HG02884 (cell line): ENCODE measurements around the gene ANO4.
"Not testable (repeated sequence)": the region's sequence is repeated elsewhere in the genome, so short reads cannot be mapped to it uniquely, and the experiment has no call there.

ENCODE experiments used
- ATAC-seq: cut with Tn5 transposase; IDR thresholded peaks from one replicate; pipeline ENCODE4 v1.9.1; 2021; ENCODE audit warnings: mild to moderate bottlenecking, moderate library complexity; ENCODE audit not compliant: unreplicated experiment

ANO4 gene

DNA sequence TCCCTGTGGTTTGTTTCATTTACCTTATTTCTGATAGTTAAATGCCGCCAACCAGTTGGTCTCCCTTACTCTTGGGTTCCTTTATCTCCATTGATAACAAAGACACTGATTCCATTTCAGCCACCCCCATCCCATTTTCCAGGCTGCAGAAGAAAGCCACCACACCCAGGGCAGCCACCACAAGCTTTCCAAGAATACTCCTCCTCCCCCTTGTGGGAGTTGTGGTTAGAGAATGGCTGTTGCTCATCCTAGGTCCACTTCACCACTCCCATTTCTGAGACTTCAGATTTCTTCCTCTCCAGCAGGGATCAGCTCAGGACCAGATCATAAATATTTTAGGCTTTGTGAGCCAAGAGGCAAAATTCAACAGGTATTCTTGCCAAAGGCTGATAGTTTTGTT is 73.9 kb downstream of the ANO4 start:
- ATAC-seq = no peak

DNA sequence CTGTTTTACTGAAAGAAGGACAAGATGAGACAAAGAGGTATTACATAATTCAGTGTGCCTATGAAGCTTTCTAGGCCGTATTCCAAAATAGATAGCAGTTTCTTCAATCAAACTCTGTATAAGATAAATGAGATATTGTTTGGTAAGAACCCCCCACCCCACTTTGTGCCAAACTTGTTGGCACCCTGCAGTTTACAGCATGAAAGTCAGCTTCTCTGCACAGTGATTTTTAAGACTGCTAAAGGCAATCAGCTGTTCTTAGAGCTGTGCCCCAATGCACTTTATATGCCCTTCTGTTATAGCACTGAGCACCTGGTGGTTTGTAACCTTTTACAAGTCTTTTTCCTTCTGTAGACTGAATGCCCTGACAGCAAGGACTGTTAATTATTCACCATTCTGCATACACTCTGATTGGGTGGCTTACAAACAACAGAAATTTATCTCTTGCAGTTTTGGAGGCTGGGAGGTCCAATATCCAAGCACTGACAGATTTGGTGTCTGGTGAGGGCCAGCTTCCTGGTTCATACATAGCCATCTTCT is 76.7 kb downstream of the ANO4 start:
- ATAC-seq = no peak

DNA sequence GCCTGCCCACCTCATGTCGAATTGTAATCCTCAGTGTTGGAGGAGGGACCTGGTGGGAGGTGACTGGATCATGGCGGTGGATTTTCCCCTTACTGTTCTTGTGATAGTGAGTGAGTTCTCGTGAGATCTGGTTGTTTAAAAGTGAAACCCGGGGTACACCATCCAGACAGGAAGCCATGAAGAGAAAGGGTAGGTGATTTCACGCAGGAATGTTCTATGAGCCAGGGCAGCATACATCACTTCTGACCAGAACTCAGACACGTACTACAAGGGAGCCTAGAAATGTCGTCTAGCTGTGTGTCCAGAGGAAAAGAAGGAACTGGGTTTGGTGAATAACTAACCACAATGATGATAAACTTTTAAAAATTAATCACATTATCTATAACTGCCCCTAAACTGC is 80.6 kb downstream of the ANO4 start:
- no peak for ATAC-seq

GRCh38 chr12:100875771-100876170 is 81.2 kb downstream of the ANO4 start:
- ATAC-seq = no peak

DNA sequence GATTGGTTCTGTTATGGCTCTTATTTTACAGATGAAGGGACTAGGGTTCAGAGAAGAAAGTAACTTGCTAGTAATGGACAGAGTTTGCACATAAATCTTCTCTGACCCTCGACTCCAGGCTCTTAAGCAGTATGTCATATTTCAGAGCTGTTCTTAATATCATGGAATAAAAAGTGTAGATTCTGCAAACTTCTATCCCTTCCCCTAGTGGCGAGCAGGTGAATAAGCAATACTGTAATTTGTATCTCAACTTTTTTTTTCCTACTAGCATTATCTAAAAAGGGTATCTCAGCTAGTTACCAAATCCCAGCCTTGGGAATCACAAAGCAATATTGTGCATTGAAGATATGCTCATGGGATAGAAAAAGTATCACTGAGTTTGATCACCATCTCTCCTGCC is 83.2 kb downstream of the ANO4 start:
- no peak for ATAC-seq

DNA sequence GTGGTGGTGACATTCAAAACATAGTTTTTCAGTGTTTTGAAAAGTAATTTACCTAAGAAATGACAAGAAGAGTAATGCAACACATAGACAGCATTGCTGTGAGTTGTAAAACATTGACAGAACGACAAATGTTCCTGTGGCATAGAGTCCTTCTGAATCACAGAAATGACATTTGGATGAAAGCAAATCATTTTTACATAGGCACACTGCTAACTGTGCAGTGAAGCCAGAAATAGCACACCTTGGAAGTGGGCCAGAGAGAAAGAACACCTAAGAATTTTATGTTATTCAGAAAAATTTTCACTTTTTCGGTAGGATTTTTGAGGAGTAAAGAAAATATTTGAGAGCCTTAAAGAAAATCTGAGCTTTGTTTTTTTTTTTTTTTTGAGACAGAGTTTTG is 100.6 kb downstream of the ANO4 start:
- ATAC-seq = no peak

DNA sequence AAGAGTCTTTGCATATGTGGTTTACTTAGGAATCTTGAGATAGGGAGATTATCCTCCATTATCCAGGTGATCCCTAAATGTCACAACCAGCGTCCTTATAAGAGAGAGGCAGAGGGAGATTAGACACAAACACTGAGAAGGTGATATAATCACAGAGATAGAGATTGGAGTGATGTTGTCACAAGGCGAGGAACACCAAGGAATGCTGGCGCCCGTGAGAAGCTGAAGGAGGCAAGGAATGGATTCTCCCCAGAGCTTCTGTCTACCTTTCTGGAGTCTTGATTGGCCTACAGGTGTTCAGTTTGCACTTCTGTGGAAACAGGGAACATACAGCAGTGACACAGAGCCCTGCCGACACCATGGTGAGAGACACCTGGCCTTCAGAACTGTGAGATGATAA is 101.6 kb downstream of the ANO4 start:
- ATAC-seq = no peak

- no peak for ATAC-seq
These were observed 102.7 kb downstream of the ANO4 start for GRCh38 chr12:100897240-100897639.

- ATAC-seq = no peak
These were observed 104.7 kb downstream of the ANO4 start for GRCh38 chr12:100899301-100899700.

GRCh38 chr12:100900808-100901207 is 106.2 kb downstream of the ANO4 start:
- ATAC-seq = no peak

DNA sequence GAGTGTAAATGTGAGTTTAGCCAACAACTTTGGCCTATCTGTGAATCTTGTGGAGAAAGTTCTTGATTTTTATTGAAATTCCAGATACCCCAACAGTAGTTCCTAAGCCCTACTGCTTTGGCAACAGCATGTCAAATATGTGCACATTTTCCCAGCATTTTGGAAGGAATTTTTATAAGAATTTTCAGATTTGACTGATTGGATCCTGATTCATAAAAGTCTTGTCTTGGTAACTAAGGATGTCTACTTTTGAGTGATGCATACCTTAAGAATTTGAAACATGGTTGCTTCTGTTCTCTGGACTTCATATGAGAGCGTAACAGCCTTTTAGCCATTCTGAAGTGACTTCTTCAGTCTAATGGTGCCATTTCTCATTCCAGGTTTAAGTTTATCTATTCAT is 106.7 kb downstream of the ANO4 start:
- ATAC-seq = no peak

DNA sequence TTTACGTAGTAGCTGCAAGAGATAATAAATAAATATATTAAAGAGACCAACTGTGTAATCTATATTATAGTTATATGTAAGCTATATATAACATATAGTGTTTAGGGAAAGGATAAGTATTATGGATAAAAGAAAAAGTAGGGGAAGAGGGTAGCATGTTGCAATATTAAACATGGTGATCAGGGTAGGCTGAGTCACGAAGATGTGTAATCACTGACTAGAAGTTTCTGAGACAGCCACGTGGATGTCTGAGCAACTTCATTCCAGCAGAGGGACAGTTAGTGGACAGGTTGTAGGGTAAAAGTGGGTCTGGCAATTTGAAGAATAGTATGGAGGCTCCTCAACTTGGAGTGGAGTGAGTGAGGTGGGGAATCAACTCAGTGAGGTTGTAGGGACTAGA is 109.7 kb downstream of the ANO4 start:
- no peak for ATAC-seq

GRCh38 chr12:100908501-100908900 is 113.9 kb downstream of the ANO4 start:
- ATAC-seq = no peak

DNA sequence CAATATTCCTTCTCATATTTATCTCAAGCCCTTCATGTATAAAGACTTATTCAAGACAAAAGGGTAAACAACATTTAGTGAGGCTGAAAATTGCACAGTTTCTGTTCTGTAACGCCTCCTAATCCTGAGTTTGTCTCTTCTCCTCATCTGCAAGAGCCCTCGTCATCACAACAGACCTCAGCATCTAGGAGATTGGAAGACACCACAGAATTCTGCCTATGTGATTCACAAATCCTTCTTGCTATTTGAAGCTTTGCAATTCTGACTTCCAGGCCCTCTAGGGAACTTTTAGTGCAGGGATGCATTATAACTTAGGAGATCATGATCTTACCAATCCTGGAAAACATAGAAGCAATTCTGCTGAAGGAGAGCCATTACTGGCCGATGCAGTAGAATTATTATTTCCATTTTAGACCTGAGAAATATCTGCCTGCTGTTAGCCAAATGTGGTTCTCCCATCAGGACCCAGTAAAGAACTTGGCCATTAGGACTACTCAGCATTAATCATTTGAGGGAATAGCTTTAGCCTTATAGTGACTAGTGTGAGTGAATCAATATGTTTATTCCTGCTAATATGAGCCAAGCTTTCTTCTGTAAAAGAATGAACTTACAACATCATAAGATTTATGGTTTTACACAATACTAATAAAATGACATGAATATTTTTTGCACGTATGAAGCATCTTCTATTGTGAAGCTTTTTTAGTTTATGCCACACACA is 119.5 kb downstream of the ANO4 start:
- ATAC-seq = no peak

GRCh38 chr12:100919116-100919515 is 124.5 kb downstream of the ANO4 start:
- ATAC-seq = no peak

DNA sequence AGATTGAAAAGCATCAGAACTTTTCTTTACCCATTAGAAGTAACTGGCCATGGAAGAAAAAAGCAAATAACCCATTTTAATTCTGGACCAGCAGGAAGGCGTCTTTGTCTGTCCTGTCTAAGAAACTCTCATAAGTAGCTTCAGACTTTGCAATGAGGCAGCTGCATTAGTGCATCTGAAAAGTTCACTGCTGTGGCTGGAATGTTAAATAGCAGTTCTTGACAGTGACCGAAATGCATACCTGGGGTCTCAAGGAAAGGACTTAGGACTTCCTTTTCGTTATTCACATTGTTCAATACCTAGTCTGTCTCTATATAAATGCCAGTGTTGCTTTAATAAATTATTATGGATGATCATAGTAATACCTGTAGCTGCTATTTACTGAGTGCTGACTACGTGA is 125.9 kb downstream of the ANO4 start:
- no peak for ATAC-seq

DNA sequence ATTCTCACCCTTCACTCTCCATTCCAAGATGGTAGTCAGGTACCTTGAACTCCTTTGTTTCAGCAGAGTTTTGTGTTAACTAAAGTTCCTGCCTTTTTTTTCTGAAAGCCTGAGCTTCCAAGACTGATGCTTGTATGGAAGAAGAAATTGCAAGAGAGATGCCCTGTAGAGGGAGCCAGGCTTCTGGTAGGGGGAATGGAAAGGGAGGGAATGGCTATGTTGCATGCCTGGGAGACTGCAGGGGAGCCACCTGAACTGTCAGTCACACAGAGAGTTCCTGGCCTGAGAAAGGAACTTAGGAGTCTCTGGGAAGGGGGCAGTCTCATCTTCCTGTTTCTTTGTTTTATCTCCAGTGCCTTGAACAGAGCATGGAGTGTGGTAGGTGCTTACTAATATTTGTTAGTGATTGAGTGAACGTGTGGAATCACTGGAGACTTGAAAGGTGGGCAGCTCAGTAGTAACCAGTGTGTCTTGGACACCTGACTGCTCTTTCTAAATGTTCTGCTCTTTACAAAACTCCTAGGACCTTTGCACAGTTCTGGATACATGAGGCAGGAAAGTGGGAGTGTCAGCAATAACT is 132.2 kb downstream of the ANO4 start:
- ATAC-seq = no peak

- no peak for ATAC-seq
These were observed 133.2 kb downstream of the ANO4 start for GRCh38 chr12:100927826-100928225.

DNA sequence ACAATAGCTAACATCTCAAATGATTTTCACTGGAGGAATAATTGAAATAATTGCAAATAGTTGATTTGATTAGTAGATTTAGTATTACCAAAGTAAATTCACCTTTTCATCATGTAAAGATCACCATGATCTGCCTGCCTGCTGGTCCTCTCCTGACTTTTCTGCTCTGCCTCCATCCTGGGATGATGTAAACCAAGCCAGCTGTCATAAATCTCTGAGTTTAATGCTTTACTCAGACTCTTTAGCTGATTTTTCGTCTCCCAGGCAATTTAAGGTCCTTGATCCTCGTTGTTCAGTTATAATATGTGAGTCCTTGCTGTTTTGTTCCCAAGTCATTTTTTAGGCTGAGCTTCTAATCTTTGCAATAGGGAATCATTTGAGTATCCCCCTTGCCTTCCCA is 138.0 kb downstream of the ANO4 start:
- ATAC-seq = no peak

- not testable (repeated sequence) for ATAC-seq
These were observed 139.0 kb downstream of the ANO4 start for GRCh38 chr12:100933531-100933930.

DNA sequence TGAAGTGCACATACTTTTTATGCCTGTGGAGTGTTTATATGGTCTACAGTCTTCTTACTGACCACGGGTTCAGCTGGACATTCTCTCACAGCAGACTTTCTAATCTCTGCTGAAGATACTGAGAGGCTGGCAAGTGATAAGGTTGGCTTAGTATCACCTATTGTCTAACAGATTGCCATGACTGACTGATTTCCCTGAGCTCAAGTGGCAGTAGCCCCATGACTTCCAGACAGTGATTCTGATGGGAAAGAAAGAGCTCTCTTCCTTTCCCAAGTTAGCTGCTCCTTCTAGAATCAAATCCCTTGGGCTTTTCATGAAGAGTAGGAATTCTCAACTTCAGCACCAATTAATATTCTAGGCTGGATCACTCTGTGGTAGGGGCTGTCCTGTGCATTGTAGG is 141.4 kb downstream of the ANO4 start:
- no peak for ATAC-seq

GRCh38 chr12:100936661-100937060 is 142.1 kb downstream of the ANO4 start:
- ATAC-seq = no peak

DNA sequence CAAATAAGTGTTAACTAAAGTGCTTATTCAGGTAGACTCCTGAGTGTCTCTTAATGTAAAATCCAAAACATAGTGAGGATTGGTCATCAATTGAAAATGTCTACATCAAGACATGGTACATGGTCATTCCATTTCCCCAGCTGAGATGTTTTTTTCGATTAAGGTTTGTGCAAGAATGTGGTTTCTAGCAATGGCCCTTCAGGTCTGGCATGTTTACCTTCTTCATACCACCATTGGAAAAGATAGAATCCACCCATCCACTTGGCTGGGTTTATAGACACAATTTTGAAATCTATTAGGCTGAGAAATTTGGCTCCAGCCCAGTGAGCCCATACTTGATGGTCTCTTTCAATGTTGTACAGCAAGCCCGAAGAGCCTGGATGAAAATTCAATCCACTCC is 145.9 kb downstream of the ANO4 start:
- ATAC-seq = no peak
